Putamen (tissue), 1 donor: ENCODE measurements around the gene SEMA5A.

ENCODE experiments used
- DNase-seq: peaks from one replicate; pipeline ENCODE4 v3.0.0-alpha.2; 2016; ENCODE audit warnings: low spot score

SEMA5A gene

GRCh38 chr5:8993031-8993430, 552.8 kb downstream of the SEMA5A start:
- no peak for DNase-seq
